GM08714 (cell line): ENCODE results near the gene KIRREL3.

ENCODE experiments used
- H3K4me3 ChIP-seq: fragments of 200-500 bp; sonication (Bioruptor generic); 2 replicates; pipeline ENCODE4 v1.5.1; 2014; ENCODE audit warnings: mild to moderate bottlenecking, low read length, inconsistent platforms
- ZNF274 ChIP-seq: IDR thresholded peaks from 2 replicates; pipeline ENCODE4 v1.6.1; 2012; ENCODE audit warnings: mild to moderate bottlenecking, low read depth, low read length

KIRREL3 gene

GRCh38 chr11:126725521-126725920, 275.0 kb downstream of the KIRREL3 start:
- no peak overlapping the region for H3K4me3 ChIP-seq
- TF ChIP-seq ZNF274 = no peak

- no peak for TF ChIP-seq ZNF274
- no peak overlapping the region for H3K4me3 ChIP-seq
Observed at GRCh38 chr11:126725043-126725442, 275.5 kb downstream of the KIRREL3 start.

GRCh38 chr11:126723665-126724045, 276.9 kb downstream of the KIRREL3 start:
- H3K4me3 ChIP-seq = no peak overlapping the region
- no peak for TF ChIP-seq ZNF274

GRCh38 chr11:126722956-126723664, 277.5 kb downstream of the KIRREL3 start:
- H3K4me3 ChIP-seq = no peak overlapping the region
- no peak for TF ChIP-seq ZNF274

- TF ChIP-seq ZNF274 = no peak
- H3K4me3 ChIP-seq = no peak overlapping the region
Observed at GRCh38 chr11:126722006-126722736, 278.4 kb downstream of the KIRREL3 start.

- no peak overlapping the region for H3K4me3 ChIP-seq
- no peak for TF ChIP-seq ZNF274
Observed at GRCh38 chr11:126720539-126721235, 279.9 kb downstream of the KIRREL3 start.

GRCh38 chr11:126719740-126720139, 280.8 kb downstream of the KIRREL3 start:
- no peak for TF ChIP-seq ZNF274
- H3K4me3 ChIP-seq = no peak overlapping the region

- no peak for TF ChIP-seq ZNF274
- H3K4me3 ChIP-seq = no peak overlapping the region
Observed at GRCh38 chr11:126718276-126718675, 282.3 kb downstream of the KIRREL3 start.

GRCh38 chr11:126716456-126717083, 284.0 kb downstream of the KIRREL3 start:
- H3K4me3 ChIP-seq = no peak overlapping the region
- no peak for TF ChIP-seq ZNF274

- no peak for TF ChIP-seq ZNF274
- no peak overlapping the region for H3K4me3 ChIP-seq
Observed at GRCh38 chr11:126713806-126714205, 286.8 kb downstream of the KIRREL3 start.

GRCh38 chr11:126711977-126712625, 288.5 kb downstream of the KIRREL3 start:
- no peak for TF ChIP-seq ZNF274
- H3K4me3 ChIP-seq = no peak overlapping the region

- H3K4me3 ChIP-seq = no peak overlapping the region
- no peak for TF ChIP-seq ZNF274
Observed at GRCh38 chr11:126710804-126711399, 289.7 kb downstream of the KIRREL3 start.

- no peak for TF ChIP-seq ZNF274
- no peak overlapping the region for H3K4me3 ChIP-seq
Observed at GRCh38 chr11:126707498-126707897, 293.1 kb downstream of the KIRREL3 start.
